HEK293 (cell line): ENCODE measurements around the gene PCID2.

Experiments
- CTCF ChIA-PET: fragments of 350-600 bp; formaldehyde crosslinking; extraction: SDS; loops from one replicate; lab custom pipeline; 2021; ENCODE audit warnings: antibody characterized with exemption; lab: Yijun Ruan, JAX
- POLR2A ChIA-PET: fragments of 300-600 bp; formaldehyde crosslinking; extraction: SDS; loops from one replicate; lab custom pipeline; 2020; ENCODE audit warnings: antibody characterized with exemption, inconsistent platforms; lab: Yijun Ruan, JAX
- H3K27ac ChIP-seq: fragments of 200-500 bp; sonication (Bioruptor generic); 2 replicates; pipeline ENCODE4 v1.5.1; 2014; ENCODE audit warnings: low read depth, low read length, control low read depth, inconsistent platforms; ENCODE audit errors: extremely low read depth
- H3K36me3 ChIP-seq, 2 experiments: fragments of 200-500 bp in 1 of 2; sonication (Bioruptor generic) in 1 of 2; 1 replicate in 1 of 2; 2 replicates in 1 of 2; pipeline ENCODE4 v1.5.1; 2014 to 2017; ENCODE audit warnings: inconsistent platforms in 2 of 2, low read length in 2 of 2; ENCODE audit not compliant: control insufficient read depth in 2 of 2, insufficient read depth in 1 of 2
- H3K4me1 ChIP-seq: fragments of 200-500 bp; sonication (Bioruptor generic); 2 replicates; pipeline ENCODE4 v1.5.1; 2014; ENCODE audit warnings: mild to moderate bottlenecking, low read length, inconsistent platforms; ENCODE audit not compliant: control insufficient read depth, insufficient read depth
- H3K4me3 ChIP-seq: 2 replicates; pipeline ENCODE4 v1.5.1; 2011; ENCODE audit warnings: low read depth, mild to moderate bottlenecking, control low read depth, low read length, moderate library complexity
- H3K9me3 ChIP-seq: fragments of 200-500 bp; sonication (Bioruptor generic); 2 replicates; pipeline ENCODE4 v1.5.1; 2014; ENCODE audit warnings: low read depth, low read length, inconsistent platforms; ENCODE audit not compliant: control insufficient read depth, insufficient read depth
- PBX3 ChIP-seq: sonication (generic); formaldehyde crosslinking; IDR thresholded peaks from 2 replicates; pipeline ENCODE4 v1.8.1; 2022; ENCODE audit warnings: mild to moderate bottlenecking, moderate library complexity, missing genetic modification reagents
- PRDM1 ChIP-seq: fragments of 450-650 bp; formaldehyde crosslinking; IDR thresholded peaks from 2 replicates; pipeline ENCODE4; 2016; ENCODE audit warnings: missing biosample characterization, missing genetic modification characterization
- REPIN1 ChIP-seq: fragments of 450-650 bp; formaldehyde crosslinking; IDR thresholded peaks from 2 replicates; pipeline ENCODE4 v1.5.1; 2017; ENCODE audit warnings: missing biosample characterization, missing genetic modification characterization, low read depth
- SCRT1 ChIP-seq: fragments of 450-650 bp; formaldehyde crosslinking; IDR thresholded peaks from 2 replicates; pipeline ENCODE4 v1.5.1; 2016; ENCODE audit warnings: missing biosample characterization, missing genetic modification characterization, borderline replicate concordance
- SP3 ChIP-seq: fragments of 450-650 bp; formaldehyde crosslinking; IDR thresholded peaks from 2 replicates; pipeline ENCODE4 v1.5.1; 2016; ENCODE audit warnings: missing biosample characterization, missing genetic modification characterization
- SP7 ChIP-seq: fragments of 450-650 bp; formaldehyde crosslinking; IDR thresholded peaks from 2 replicates; pipeline ENCODE4 v1.5.1; 2016; ENCODE audit warnings: missing biosample characterization, missing genetic modification characterization
- TRIM28 ChIP-seq: IDR thresholded peaks from 2 replicates; pipeline ENCODE4 v1.6.1; 2011; ENCODE audit warnings: low read length, control low read depth, borderline replicate concordance
- YY1 ChIP-seq: fragments of 450-650 bp; formaldehyde crosslinking; IDR thresholded peaks from 2 replicates; pipeline ENCODE4 v1.5.1; 2018; ENCODE audit warnings: missing biosample characterization, missing genetic modification characterization
- ZBTB11 ChIP-seq: fragments of 450-650 bp; formaldehyde crosslinking; conservative IDR thresholded peaks from 2 replicates; pipeline ENCODE4 v1.5.1; 2016; ENCODE audit warnings: low read depth, missing biosample characterization, missing genetic modification characterization
- ZBTB7A ChIP-seq: fragments of 450-650 bp; formaldehyde crosslinking; IDR thresholded peaks from 2 replicates; pipeline ENCODE4 v1.5.1; 2016; ENCODE audit warnings: low read depth, missing biosample characterization, missing genetic modification characterization
- ZNF10 ChIP-seq: fragments of 450-650 bp; formaldehyde crosslinking; IDR thresholded peaks from 2 replicates; pipeline ENCODE4 v1.5.1; 2017; ENCODE audit warnings: missing biosample characterization, missing genetic modification characterization
- ZNF140 ChIP-seq: fragments of 450-650 bp; formaldehyde crosslinking; IDR thresholded peaks from 2 replicates; pipeline ENCODE4 v1.5.1; 2016; ENCODE audit warnings: missing biosample characterization, missing genetic modification characterization
- ZNF311 ChIP-seq: fragments of 450-650 bp; formaldehyde crosslinking; IDR thresholded peaks from 2 replicates; pipeline ENCODE4 v1.5.1; 2017; ENCODE audit warnings: missing biosample characterization, missing genetic modification characterization, borderline replicate concordance
- ZNF488 ChIP-seq: fragments of 450-650 bp; formaldehyde crosslinking; IDR thresholded peaks from 2 replicates; pipeline ENCODE4 v1.5.1; 2016; ENCODE audit warnings: missing biosample characterization, missing genetic modification characterization
- ZNF513 ChIP-seq: fragments of 450-650 bp; IDR thresholded peaks from 2 replicates; pipeline ENCODE4 v1.5.1; 2018; ENCODE audit warnings: missing biosample characterization, missing genetic modification characterization
- ZNF555 ChIP-seq: fragments of 450-650 bp; formaldehyde crosslinking; conservative IDR thresholded peaks from 2 replicates; pipeline ENCODE4 v1.5.1; 2017; ENCODE audit warnings: missing biosample characterization, mild to moderate bottlenecking, missing genetic modification characterization, inconsistent platforms
- ZNF561 ChIP-seq: fragments of 450-650 bp; IDR thresholded peaks from 2 replicates; pipeline ENCODE4 v1.5.1; 2018; ENCODE audit warnings: missing biosample characterization, missing genetic modification characterization, borderline replicate concordance
- ZNF600 ChIP-seq: fragments of 450-650 bp; formaldehyde crosslinking; IDR thresholded peaks from 2 replicates; pipeline ENCODE4 v1.5.1; 2016; ENCODE audit warnings: missing biosample characterization, missing genetic modification characterization
- ZNF610 ChIP-seq: fragments of 450-650 bp; formaldehyde crosslinking; IDR thresholded peaks from 2 replicates; pipeline ENCODE4 v1.5.1; 2016; ENCODE audit warnings: missing biosample characterization, missing genetic modification characterization, borderline replicate concordance
- ZNF629 ChIP-seq: fragments of 450-650 bp; formaldehyde crosslinking; IDR thresholded peaks from 2 replicates; pipeline ENCODE4 v1.5.1; 2017; ENCODE audit warnings: missing biosample characterization, missing genetic modification characterization
- ZXDB ChIP-seq: fragments of 450-650 bp; formaldehyde crosslinking; IDR thresholded peaks from 2 replicates; pipeline ENCODE4 v1.5.1; 2016; ENCODE audit warnings: missing biosample characterization, missing genetic modification characterization
- TF ChIP-seq, protein P1 (sequence below): fragments of 450-650 bp; formaldehyde crosslinking; IDR thresholded peaks from 2 replicates; pipeline ENCODE4 v1.5.1; 2016; ENCODE audit warnings: missing biosample characterization, missing genetic modification characterization, low read depth

Gene PCID2

DNA sequence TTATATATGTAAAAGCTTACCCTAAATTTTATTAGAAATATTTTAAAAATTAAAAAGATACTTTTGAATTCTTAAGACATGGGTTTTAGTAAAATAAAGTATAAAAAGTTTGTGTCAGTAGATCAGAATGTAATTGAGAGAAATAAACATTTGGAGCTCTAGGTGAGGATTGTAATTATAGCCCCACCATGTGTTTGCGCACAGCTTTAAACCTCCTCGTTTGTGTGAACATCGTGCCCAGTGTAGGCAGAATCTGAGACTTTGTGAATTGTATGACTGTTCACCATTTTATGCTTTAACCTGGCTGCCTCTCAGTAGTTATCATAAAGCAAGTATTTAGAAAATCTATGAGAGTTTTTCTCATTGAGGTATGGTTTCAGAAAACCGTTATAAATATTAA, 30.1 kb upstream of the PCID2 start (continued):
- TF ChIP-seq ZNF488 (tag by site-specific recombination) (no peak), ZNF10 (tag by site-specific recombination) (no peak), ZNF600 (no peak)

DNA sequence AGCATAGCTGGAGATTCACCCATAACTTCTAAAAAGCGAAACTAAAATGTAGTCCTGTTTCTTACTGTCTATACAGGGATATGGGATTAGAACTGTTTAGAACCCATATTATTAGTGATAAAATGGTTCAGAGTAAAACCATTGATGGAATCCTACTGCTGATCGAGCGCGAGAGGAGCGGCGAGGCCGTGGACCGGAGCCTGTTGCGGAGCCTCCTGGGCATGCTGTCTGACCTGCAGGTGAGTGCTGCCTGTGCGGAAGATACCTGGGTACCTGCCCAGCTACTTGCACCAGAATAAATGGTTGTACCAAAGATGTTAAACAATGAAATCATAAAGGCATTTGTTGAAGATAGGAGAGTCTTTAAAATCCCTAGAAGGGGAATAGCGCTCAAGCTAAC, 24.6 kb upstream of the PCID2 start:
- no peak for TF ChIP-seq SCRT1 (tag by site-specific recombination)
- TF ChIP-seq ZNF311 (tag by site-specific recombination): no peak
- TF ChIP-seq ZNF561: no peak
- TF ChIP-seq PBX3 (CRISPR knock-in tag): no peak
- TF ChIP-seq PRDM1 (tag by site-specific recombination): no peak
- TF ChIP-seq, protein P1, sequence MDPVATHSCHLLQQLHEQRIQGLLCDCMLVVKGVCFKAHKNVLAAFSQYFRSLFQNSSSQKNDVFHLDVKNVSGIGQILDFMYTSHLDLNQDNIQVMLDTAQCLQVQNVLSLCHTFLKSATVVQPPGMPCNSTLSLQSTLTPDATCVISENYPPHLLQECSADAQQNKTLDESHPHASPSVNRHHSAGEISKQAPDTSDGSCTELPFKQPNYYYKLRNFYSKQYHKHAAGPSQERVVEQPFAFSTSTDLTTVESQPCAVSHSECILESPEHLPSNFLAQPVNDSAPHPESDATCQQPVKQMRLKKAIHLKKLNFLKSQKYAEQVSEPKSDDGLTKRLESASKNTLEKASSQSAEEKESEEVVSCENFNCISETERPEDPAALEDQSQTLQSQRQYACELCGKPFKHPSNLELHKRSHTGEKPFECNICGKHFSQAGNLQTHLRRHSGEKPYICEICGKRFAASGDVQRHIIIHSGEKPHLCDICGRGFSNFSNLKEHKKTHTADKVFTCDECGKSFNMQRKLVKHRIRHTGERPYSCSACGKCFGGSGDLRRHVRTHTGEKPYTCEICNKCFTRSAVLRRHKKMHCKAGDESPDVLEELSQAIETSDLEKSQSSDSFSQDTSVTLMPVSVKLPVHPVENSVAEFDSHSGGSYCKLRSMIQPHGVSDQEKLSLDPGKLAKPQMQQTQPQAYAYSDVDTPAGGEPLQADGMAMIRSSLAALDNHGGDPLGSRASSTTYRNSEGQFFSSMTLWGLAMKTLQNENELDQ (tag by site-specific recombination): no peak
- no peak for TF ChIP-seq YY1 (tag by site-specific recombination)
- TF ChIP-seq ZBTB7A (tag by site-specific recombination): no peak
- no peak for TF ChIP-seq REPIN1 (tag by site-specific recombination)
- no peak for TF ChIP-seq ZNF140 (tag by site-specific recombination)
- no peak for TF ChIP-seq SP3
- TF ChIP-seq ZXDB (tag by site-specific recombination): no peak
- no peak for TF ChIP-seq ZNF610 (tag by site-specific recombination)
- no peak for TF ChIP-seq ZBTB11 (tag by site-specific recombination)
- TF ChIP-seq ZNF629 (tag by site-specific recombination): no peak
- no peak for TF ChIP-seq ZNF513 (tag by site-specific recombination)
- no peak for TF ChIP-seq TRIM28
- no peak for TF ChIP-seq ZNF555 (tag by site-specific recombination)
- TF ChIP-seq SP7 (tag by site-specific recombination): no peak
- Histone ChIP-seq H3K36me3 (peaks cover 0 to 54% of the 10 kb centered on the region in 2 experiments), H3K4me1 (no peaks in the 10 kb centered on the region), H3K4me3 (no peak overlapping the region), H3K9me3 (no peaks in the 10 kb centered on the region), H3K27ac (no peak overlapping the region)
- ChIA-PET CTCF (interaction anchor here (1.0 kb wide), 1 partner anchor 10 kb away, joined by 3 read pairs; no protein-coding TSS in a partner anchor), POLR2A (no interaction called here)
